HEK293 (cell line): Measurements from ENCODE around the gene HSD17B14.

Source experiments
- CTCF ChIA-PET: fragments of 350-600 bp; formaldehyde crosslinking; extraction: SDS; loops from one replicate; lab custom pipeline; 2021; ENCODE audit warnings: antibody characterized with exemption; lab: Yijun Ruan, JAX
- POLR2A ChIA-PET: fragments of 300-600 bp; formaldehyde crosslinking; extraction: SDS; loops from one replicate; lab custom pipeline; 2020; ENCODE audit warnings: antibody characterized with exemption, inconsistent platforms; lab: Yijun Ruan, JAX
- H3K27ac ChIP-seq: fragments of 200-500 bp; sonication (Bioruptor generic); 2 replicates; pipeline ENCODE4 v1.5.1; 2014; ENCODE audit warnings: low read depth, low read length, control low read depth, inconsistent platforms; ENCODE audit errors: extremely low read depth
- H3K36me3 ChIP-seq, 2 experiments: fragments of 200-500 bp in 1 of 2; sonication (Bioruptor generic) in 1 of 2; 1 replicate in 1 of 2; 2 replicates in 1 of 2; pipeline ENCODE4 v1.5.1; 2014 to 2017; ENCODE audit warnings: inconsistent platforms in 2 of 2, low read length in 2 of 2; ENCODE audit not compliant: control insufficient read depth in 2 of 2, insufficient read depth in 1 of 2
- H3K4me1 ChIP-seq: fragments of 200-500 bp; sonication (Bioruptor generic); 2 replicates; pipeline ENCODE4 v1.5.1; 2014; ENCODE audit warnings: mild to moderate bottlenecking, low read length, inconsistent platforms; ENCODE audit not compliant: control insufficient read depth, insufficient read depth
- H3K4me3 ChIP-seq: 2 replicates; pipeline ENCODE4 v1.5.1; 2011; ENCODE audit warnings: low read depth, mild to moderate bottlenecking, control low read depth, low read length, moderate library complexity
- H3K9me3 ChIP-seq: fragments of 200-500 bp; sonication (Bioruptor generic); 2 replicates; pipeline ENCODE4 v1.5.1; 2014; ENCODE audit warnings: low read depth, low read length, inconsistent platforms; ENCODE audit not compliant: control insufficient read depth, insufficient read depth
- BCL6B ChIP-seq: fragments of 450-650 bp; formaldehyde crosslinking; IDR thresholded peaks from 2 replicates; pipeline ENCODE4 v1.5.1; 2017; ENCODE audit warnings: missing biosample characterization, missing genetic modification characterization
- GLIS1 ChIP-seq: fragments of 450-650 bp; formaldehyde crosslinking; IDR thresholded peaks from 2 replicates; pipeline ENCODE4 v1.5.1; 2016; ENCODE audit warnings: missing biosample characterization, missing genetic modification characterization
- KLF10 ChIP-seq: fragments of 450-650 bp; IDR thresholded peaks from 2 replicates; pipeline ENCODE4 v1.5.1; 2018; ENCODE audit warnings: missing biosample characterization, mild to moderate bottlenecking, missing genetic modification characterization
- ZFP69B ChIP-seq: fragments of 450-650 bp; formaldehyde crosslinking; IDR thresholded peaks from 2 replicates; pipeline ENCODE4 v1.5.1; 2016; ENCODE audit warnings: missing biosample characterization, missing genetic modification characterization
- ZNF133 ChIP-seq: fragments of 450-650 bp; formaldehyde crosslinking; IDR thresholded peaks from 2 replicates; pipeline ENCODE4 v1.5.1; 2016; ENCODE audit warnings: missing biosample characterization, missing genetic modification characterization
- ZNF280D ChIP-seq: fragments of 450-650 bp; formaldehyde crosslinking; IDR thresholded peaks from 2 replicates; pipeline ENCODE4 v1.5.1; 2016; ENCODE audit warnings: missing biosample characterization, missing genetic modification characterization
- ZNF335 ChIP-seq: fragments of 450-650 bp; formaldehyde crosslinking; conservative IDR thresholded peaks from 2 replicates; pipeline ENCODE4 v1.5.1; 2016; ENCODE audit warnings: missing biosample characterization, missing genetic modification characterization
- ZNF354C ChIP-seq: fragments of 450-650 bp; formaldehyde crosslinking; IDR thresholded peaks from 2 replicates; pipeline ENCODE4 v1.5.1; 2016; ENCODE audit warnings: missing biosample characterization, missing genetic modification characterization, low read depth, borderline replicate concordance
- ZNF514 ChIP-seq: fragments of 450-650 bp; formaldehyde crosslinking; IDR thresholded peaks from 2 replicates; pipeline ENCODE4 v1.5.1; 2016; ENCODE audit warnings: missing biosample characterization, missing genetic modification characterization
- ZNF561 ChIP-seq: fragments of 450-650 bp; IDR thresholded peaks from 2 replicates; pipeline ENCODE4 v1.5.1; 2018; ENCODE audit warnings: missing biosample characterization, missing genetic modification characterization, borderline replicate concordance
- ZNF585B ChIP-seq: fragments of 450-650 bp; formaldehyde crosslinking; IDR thresholded peaks from 2 replicates; pipeline ENCODE4 v1.5.1; 2016; ENCODE audit warnings: missing biosample characterization, missing genetic modification characterization
- ZNF624 ChIP-seq: fragments of 450-650 bp; formaldehyde crosslinking; IDR thresholded peaks from 2 replicates; pipeline ENCODE4 v1.5.1; 2017; ENCODE audit warnings: missing biosample characterization, missing genetic modification characterization
- ZNF654 ChIP-seq: fragments of 450-650 bp; formaldehyde crosslinking; IDR thresholded peaks from 2 replicates; pipeline ENCODE4 v1.5.1; 2016; ENCODE audit warnings: low read depth, missing biosample characterization, missing genetic modification characterization
- ZNF660 ChIP-seq: fragments of 450-650 bp; IDR thresholded peaks from 2 replicates; pipeline ENCODE4 v1.5.1; 2018; ENCODE audit warnings: missing biosample characterization, mild to moderate bottlenecking, missing genetic modification characterization
- ZNF791 ChIP-seq: fragments of 450-650 bp; formaldehyde crosslinking; IDR thresholded peaks from 2 replicates; pipeline ENCODE4 v1.5.1; 2016; ENCODE audit warnings: missing biosample characterization, missing genetic modification characterization
- ZSCAN30 ChIP-seq: fragments of 450-650 bp; IDR thresholded peaks from 2 replicates; pipeline ENCODE4 v1.5.1; 2018; ENCODE audit warnings: missing biosample characterization, mild to moderate bottlenecking, missing genetic modification characterization, moderate library complexity
- ZXDB ChIP-seq: fragments of 450-650 bp; formaldehyde crosslinking; IDR thresholded peaks from 2 replicates; pipeline ENCODE4 v1.5.1; 2016; ENCODE audit warnings: missing biosample characterization, missing genetic modification characterization
- TF ChIP-seq, protein P1 (sequence below): fragments of 450-650 bp; formaldehyde crosslinking; IDR thresholded peaks from 2 replicates; pipeline ENCODE4 v1.5.1; 2016; ENCODE audit warnings: missing biosample characterization, missing genetic modification characterization
- TF ChIP-seq, protein P2 (sequence below): IDR thresholded peaks from 2 replicates; pipeline ENCODE4 v1.6.1; 2011; ENCODE audit warnings: mild to moderate bottlenecking, low read depth, low read length, borderline replicate concordance
- TF ChIP-seq, protein P3 (sequence below): fragments of 450-650 bp; formaldehyde crosslinking; IDR thresholded peaks from 2 replicates; pipeline ENCODE4 v1.5.1; 2016; ENCODE audit warnings: missing biosample characterization, missing genetic modification characterization
- TF ChIP-seq, protein P4 (sequence below): fragments of 450-650 bp; formaldehyde crosslinking; IDR thresholded peaks from 2 replicates; pipeline ENCODE4 v1.5.1; 2017; ENCODE audit warnings: missing biosample characterization, missing genetic modification characterization

HSD17B14 gene

GRCh38 chr19:48842789-48843162, 6.5 kb upstream of the HSD17B14 start:
- H3K9me3 ChIP-seq = no peaks in the 10 kb centered on the region
- H3K27ac ChIP-seq = no peak overlapping the region
- no peaks in the 10 kb centered on the region; a peak in 1 of 3 replicates for H3K36me3 ChIP-seq
- no peaks in the 10 kb centered on the region for H3K4me1 ChIP-seq
- ChIA-PET POLR2A (interaction anchor here (0.5 to 5.0 kb wide), 6 partner anchors 30 to 231 kb away, joined by 3 to 26 read pairs (median 5); partner anchors contain the start of genes PPP1R15A and RUVBL2), CTCF (interaction anchor here (0.6 to 7.0 kb wide), 60 partner anchors 10 to 590 kb away, joined by 3 to 160 read pairs (median 6); partner anchors contain the start of genes BAX, CA11, CARD8 and DHDH)
- TF ChIP-seq ZNF133 = no peak
- peak; percentile 28; the same call in 1 of the 2 replicates for TF ChIP-seq ZNF561 (tag by site-specific recombination)
- TF ChIP-seq, protein P1, sequence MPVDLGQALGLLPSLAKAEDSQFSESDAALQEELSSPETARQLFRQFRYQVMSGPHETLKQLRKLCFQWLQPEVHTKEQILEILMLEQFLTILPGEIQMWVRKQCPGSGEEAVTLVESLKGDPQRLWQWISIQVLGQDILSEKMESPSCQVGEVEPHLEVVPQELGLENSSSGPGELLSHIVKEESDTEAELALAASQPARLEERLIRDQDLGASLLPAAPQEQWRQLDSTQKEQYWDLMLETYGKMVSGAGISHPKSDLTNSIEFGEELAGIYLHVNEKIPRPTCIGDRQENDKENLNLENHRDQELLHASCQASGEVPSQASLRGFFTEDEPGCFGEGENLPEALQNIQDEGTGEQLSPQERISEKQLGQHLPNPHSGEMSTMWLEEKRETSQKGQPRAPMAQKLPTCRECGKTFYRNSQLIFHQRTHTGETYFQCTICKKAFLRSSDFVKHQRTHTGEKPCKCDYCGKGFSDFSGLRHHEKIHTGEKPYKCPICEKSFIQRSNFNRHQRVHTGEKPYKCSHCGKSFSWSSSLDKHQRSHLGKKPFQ (tag by site-specific recombination) = 0 out of 2 replicates have a peak, but pooled peaks have one; percentile 37
- TF ChIP-seq, protein P2, sequence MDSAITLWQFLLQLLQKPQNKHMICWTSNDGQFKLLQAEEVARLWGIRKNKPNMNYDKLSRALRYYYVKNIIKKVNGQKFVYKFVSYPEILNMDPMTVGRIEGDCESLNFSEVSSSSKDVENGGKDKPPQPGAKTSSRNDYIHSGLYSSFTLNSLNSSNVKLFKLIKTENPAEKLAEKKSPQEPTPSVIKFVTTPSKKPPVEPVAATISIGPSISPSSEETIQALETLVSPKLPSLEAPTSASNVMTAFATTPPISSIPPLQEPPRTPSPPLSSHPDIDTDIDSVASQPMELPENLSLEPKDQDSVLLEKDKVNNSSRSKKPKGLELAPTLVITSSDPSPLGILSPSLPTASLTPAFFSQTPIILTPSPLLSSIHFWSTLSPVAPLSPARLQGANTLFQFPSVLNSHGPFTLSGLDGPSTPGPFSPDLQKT = no peak
- no peak for TF ChIP-seq ZNF280D (tag by site-specific recombination)
- no peak for TF ChIP-seq ZNF624 (tag by site-specific recombination)
- 0 out of 2 replicates have a peak, but pooled peaks have one; percentile 25 for TF ChIP-seq ZSCAN30
- TF ChIP-seq, protein P3, sequence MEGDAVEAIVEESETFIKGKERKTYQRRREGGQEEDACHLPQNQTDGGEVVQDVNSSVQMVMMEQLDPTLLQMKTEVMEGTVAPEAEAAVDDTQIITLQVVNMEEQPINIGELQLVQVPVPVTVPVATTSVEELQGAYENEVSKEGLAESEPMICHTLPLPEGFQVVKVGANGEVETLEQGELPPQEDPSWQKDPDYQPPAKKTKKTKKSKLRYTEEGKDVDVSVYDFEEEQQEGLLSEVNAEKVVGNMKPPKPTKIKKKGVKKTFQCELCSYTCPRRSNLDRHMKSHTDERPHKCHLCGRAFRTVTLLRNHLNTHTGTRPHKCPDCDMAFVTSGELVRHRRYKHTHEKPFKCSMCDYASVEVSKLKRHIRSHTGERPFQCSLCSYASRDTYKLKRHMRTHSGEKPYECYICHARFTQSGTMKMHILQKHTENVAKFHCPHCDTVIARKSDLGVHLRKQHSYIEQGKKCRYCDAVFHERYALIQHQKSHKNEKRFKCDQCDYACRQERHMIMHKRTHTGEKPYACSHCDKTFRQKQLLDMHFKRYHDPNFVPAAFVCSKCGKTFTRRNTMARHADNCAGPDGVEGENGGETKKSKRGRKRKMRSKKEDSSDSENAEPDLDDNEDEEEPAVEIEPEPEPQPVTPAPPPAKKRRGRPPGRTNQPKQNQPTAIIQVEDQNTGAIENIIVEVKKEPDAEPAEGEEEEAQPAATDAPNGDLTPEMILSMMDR (tag by site-specific recombination) = peak; percentile 74
- peak; percentile 26; the same call in 1 of the 2 replicates for TF ChIP-seq GLIS1 (tag by site-specific recombination)
- TF ChIP-seq ZNF514 (tag by site-specific recombination) = no peak
- TF ChIP-seq KLF10 (tag by site-specific recombination) = no peak
- 0 out of 2 replicates have a peak, but pooled peaks have one; percentile 8 for TF ChIP-seq ZNF335
- 0 out of 2 replicates have a peak, but pooled peaks have one; percentile 14 for TF ChIP-seq ZNF660
- TF ChIP-seq ZNF585B (tag by site-specific recombination) = no peak
- TF ChIP-seq ZNF354C (tag by site-specific recombination) = no peak
- no peak for TF ChIP-seq ZFP69B
- peak; percentile 83 for TF ChIP-seq ZXDB (tag by site-specific recombination)
- TF ChIP-seq, protein P4, sequence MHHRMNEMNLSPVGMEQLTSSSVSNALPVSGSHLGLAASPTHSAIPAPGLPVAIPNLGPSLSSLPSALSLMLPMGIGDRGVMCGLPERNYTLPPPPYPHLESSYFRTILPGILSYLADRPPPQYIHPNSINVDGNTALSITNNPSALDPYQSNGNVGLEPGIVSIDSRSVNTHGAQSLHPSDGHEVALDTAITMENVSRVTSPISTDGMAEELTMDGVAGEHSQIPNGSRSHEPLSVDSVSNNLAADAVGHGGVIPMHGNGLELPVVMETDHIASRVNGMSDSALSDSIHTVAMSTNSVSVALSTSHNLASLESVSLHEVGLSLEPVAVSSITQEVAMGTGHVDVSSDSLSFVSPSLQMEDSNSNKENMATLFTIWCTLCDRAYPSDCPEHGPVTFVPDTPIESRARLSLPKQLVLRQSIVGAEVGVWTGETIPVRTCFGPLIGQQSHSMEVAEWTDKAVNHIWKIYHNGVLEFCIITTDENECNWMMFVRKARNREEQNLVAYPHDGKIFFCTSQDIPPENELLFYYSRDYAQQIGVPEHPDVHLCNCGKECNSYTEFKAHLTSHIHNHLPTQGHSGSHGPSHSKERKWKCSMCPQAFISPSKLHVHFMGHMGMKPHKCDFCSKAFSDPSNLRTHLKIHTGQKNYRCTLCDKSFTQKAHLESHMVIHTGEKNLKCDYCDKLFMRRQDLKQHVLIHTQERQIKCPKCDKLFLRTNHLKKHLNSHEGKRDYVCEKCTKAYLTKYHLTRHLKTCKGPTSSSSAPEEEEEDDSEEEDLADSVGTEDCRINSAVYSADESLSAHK (tag by site-specific recombination) = peak; percentile 73
- TF ChIP-seq ZNF654 = peak; percentile 61
- TF ChIP-seq ZNF791 (tag by site-specific recombination) = no peak
- TF ChIP-seq BCL6B = no peak
- H3K4me3 ChIP-seq = no peak overlapping the region
